GM21825 (cell line): ENCODE results near the gene FRMD4A.
"Not testable (repeated sequence)": the region's sequence is repeated elsewhere in the genome, so short reads cannot be mapped to it uniquely, and the experiment has no call there.

Source experiments
- ATAC-seq: cut with Tn5 transposase; IDR thresholded peaks from one replicate; pipeline ENCODE4 v1.9.1; 2021; ENCODE audit warnings: mild to moderate bottlenecking, moderate library complexity; ENCODE audit not compliant: unreplicated experiment

The FRMD4A gene

DNA sequence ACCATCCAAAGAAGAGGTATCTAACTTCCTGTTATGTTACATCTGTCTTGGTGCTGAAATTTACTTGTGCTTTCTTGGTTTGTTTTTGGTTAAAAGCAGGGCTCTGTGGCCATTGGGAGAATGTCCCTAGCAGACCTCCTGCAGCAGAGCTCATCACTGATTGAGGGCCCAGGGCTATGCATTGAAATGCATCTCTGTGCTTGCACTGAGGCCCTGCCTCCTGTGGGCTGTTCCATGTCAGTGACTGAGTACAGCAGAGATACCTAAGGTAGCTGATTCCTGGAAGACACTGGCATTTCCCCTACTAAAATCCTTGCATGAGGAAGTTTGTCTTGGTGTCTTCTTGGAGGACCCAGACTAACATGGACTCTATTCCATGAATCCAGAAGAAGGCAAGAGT, 213.9 kb downstream of the FRMD4A start:
- ATAC-seq, result no peak

DNA sequence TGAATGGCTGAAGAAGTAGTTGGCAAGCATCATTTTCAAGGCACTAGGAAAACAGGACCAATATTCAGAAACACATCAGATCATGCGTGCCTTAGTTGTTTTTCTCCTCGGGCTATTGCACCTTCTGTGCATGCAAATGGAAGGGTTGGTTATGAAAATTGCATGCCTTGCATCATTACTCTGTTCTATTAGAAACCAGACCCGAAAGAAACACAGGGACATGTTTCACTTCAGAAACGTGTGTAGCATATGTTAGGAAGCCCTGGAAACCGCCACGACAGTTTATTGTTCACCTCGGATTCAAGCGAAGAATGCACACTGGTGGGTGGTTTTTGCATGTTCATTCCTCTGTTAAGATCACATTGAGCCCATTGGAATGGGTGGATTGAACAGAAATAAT, 214.7 kb downstream of the FRMD4A start:
- no peak for ATAC-seq

DNA sequence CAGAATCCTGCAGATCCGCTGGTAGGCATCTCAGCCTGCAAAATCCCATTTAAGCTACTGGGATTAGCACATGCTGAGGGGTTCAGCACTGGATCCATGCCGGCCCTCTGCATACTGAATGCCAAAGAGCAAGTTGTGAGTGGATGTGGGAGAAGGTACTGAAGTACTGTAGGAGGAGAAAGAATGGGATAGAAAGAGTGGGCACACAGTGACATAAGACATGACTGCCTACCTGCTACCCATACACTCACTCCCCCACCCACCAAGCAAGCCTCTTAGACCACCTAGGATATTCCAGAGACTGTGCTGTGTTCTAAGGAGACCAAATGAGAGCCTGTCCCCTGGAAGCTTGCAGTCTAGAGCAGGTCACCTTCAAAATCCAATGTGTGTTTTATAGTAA, 215.9 kb downstream of the FRMD4A start:
- no peak for ATAC-seq

DNA sequence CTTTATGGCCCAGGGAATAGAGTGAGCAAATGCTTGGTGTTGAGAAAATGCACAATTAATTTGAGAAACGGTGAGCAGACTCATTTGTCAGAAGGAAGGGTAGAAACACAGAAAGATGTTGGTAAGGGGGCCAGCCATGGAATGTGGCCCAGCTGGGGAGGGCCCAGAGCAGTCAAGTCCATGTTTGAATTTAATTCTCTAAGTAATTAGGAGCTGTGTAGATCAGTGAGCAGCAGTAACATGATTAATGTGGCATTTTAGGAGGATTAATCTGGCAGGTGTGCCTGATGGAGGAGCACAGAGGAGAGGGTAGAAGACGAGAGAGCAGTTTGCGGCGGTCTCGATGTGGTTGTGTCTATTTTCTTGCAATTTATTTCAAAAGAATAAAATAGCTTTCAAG, 218.7 kb downstream of the FRMD4A start:
- no peak for ATAC-seq

- ATAC-seq, result no peak
These were observed 219.5 kb downstream of the FRMD4A start for GRCh38 chr10:14111208-14111607.

- no peak for ATAC-seq
These were observed 223.9 kb downstream of the FRMD4A start for GRCh38 chr10:14106828-14107227.

- no peak for ATAC-seq
These were observed 228.7 kb downstream of the FRMD4A start for GRCh38 chr10:14102056-14102455.

DNA sequence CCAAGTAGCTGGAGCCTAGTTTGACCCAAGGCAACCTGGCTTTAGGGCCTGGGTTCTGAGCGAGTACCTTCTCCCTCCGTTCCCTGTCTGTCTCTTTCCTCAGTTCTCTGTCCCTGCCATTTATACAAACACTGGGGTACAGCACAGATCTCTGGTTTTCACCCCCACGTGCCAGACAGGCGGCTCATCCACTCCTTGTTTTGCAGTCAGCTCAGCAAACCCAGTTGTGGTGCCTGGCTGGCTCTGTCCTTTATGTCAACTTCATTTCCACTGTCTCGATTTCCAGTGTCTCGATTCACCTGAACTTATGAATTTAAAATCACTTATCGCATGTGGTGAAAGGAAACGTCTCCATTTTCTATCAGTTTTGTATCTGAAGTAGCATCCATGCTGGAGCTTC, 230.8 kb downstream of the FRMD4A start:
- ATAC-seq, result no peak

DNA sequence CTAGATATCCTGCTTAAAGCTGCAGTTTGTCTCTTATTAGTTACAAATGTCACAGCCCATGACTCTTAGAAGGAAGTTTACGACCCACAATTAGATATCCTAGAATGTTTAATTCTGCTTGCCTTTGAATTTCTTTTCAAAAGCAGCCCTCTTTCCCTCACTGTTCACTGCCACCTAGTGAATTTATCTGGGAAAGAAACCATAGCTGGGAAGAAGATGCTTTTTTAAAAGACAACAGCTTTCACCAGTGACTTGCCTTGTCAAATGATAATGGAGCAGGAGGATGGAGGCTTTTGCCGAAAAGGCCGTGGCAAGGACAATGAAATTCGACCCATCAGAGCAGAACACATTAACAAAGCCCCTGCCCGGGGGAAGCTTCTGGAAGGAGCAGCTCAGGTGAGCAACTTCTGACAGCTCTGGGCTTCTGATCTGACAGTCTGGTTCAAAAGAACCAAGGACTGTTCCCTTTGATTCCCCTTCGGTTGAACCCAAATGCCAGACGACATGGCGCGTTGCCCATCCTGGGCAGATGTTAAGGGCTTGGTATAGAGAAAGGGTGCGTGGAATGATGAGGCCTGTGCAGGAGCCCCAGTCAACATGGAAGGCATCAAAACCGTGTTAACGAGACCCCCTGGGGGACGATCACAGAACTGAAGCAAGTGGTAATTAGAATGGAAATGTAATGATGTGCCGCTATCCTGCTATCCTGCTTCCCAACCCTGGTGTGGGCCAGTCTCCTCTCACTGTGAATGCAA, 236.8 kb downstream of the FRMD4A start:
- no peak for ATAC-seq

- no peak for ATAC-seq
These were observed 237.9 kb downstream of the FRMD4A start for GRCh38 chr10:14092799-14093198.

DNA sequence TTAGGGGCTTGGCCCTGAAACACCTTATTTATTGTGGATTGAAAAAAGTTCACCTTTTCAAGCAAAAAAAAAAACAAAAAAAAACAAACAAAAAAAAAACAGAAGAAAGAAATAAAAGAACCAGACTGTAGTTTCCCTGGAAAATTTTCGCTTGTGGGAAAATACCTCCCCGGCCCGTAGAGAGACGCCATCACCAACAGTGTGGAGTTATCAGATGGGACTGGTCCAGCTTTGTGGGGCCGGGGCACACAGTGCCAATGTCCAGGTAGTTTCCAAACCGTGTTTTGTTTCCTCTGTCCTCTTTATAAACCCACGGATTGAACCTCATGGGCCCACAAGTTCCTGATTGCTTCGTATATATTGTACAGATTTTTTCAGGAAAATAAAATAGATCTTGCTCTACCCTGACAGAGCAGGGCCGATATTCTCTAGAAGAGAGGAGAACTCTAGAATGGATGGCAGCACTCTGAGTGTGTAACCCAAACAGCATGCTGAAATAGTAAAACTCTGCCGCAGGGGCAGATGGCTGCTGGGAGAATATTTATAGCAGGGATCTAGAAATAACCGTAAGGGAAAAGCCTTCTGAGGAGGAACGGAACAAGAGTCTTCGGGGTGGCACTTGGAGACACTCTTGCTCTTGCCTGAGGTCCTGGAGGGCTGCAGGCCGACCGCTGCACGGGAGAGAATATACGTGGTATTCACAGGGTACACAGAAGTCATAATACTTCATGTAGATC, 241.0 kb downstream of the FRMD4A start:
- no peak for ATAC-seq

- ATAC-seq, result no peak
These were observed 243.2 kb downstream of the FRMD4A start for GRCh38 chr10:14087566-14087965.

- no peak for ATAC-seq
These were observed 244.1 kb downstream of the FRMD4A start for GRCh38 chr10:14086596-14086995.

- ATAC-seq, result no peak
These were observed 245.8 kb downstream of the FRMD4A start for GRCh38 chr10:14084875-14085274.

DNA sequence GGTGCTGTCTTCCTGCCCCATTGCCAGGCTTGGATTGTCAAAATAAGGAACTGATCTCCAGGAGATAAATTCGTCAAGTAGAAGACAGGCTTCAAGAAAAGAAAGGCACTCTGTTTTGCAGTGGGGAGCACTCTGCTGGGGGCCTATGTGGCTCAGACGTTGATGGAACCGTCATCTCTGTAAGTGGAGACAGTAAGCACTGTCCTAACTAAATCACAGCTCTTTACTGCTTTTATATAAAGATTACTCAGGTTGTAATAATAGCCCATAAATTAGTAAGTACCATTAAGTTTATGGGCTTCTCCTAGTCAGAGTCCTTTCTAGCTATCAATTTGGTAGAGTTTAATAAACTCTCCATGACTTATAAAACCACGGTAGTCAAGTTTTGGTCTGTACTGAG, 249.9 kb downstream of the FRMD4A start:
- ATAC-seq, result no peak

DNA sequence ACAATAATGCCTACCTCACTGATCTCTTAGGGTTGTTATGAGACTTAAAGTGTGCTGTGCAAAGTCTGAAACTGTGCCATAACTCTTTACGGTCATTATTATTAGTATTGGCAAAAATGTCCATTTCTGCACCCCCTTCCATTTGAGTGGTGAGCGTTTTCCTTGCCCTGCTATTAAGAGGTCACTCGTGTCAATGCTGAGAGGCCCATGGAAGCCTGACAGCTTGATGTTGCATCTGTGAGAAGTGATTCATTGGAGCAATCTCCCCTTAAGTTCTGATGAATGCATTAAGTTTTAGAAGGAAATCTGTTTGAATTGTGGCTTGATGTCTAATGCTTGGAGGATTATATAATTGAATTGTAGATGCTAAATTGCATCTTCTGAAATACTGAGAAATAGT, 253.3 kb downstream of the FRMD4A start:
- ATAC-seq, result no peak

DNA sequence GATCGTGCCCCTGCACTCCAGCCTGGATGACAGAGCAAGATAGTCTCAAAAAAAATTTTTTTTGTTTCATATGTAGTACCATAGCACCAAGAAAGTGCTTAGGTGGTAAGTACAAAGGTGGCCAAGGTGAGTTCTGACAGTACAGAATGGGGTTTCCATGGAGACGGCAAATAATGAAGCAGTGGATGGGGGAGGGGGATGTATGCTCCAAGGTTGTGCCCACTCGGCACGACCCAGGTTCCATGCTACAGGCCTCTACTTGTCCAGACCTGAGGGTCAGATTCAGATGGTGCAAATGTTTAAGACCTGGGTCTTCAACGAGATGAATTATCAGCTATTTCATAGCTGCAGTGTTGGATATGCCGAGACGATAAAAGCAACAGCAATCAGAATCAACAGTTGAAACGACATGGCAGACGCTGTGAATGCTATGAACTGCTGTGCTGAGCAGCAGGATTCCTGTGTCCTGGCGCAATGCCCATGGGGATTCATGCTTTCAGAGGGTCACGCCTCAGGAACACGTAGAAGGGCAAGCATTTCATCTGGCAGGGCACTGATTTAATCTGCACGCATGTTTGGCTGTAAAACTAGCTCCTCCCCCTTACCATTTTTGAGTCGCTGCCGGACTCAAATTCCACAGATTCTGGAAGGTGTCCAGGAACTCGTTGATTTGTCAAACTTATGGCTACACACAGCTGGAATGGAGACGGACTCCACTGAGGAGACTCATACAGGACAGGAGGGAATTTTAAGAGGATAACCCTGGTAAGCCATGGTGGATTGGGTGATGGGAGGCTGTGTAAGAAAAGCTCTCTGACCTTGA, 256.5 kb downstream of the FRMD4A start:
- ATAC-seq, result no peak

DNA sequence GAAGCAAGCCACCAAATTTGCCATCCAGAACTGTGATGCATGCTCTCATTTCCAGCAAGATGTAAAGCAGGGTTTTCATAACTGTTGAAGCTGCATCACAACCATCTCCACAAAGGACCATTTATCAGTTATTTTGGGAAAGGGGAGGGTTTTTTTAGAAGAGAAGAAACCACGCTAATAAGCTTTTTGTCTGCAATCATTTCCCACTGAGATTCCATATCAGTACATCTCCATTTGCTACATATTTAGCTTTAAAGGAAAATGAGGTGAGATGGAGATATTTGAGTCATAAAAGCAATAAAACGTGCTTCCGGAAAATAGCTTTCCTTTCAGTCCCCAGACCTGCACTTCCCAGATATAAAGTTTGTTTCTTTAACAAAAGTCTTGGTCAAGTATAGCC, 258.2 kb downstream of the FRMD4A start:
- ATAC-seq, result no peak

GRCh38 chr10:14071956-14072355, 258.8 kb downstream of the FRMD4A start:
- no peak for ATAC-seq

- ATAC-seq, result no peak
These were observed 262.0 kb downstream of the FRMD4A start for GRCh38 chr10:14068601-14069250.

- not testable (repeated sequence) for ATAC-seq
These were observed 263.1 kb downstream of the FRMD4A start for GRCh38 chr10:14067638-14068037.
